M059J (cell line): ENCODE data around the gene RRP1. TPM values are rescaled to one million over a fixed set of nuclear protein-coding genes. Genes with fewer than 3 reads are reported as not detected.

Experiments
- DNase-seq: peaks from one replicate; pipeline ENCODE4 v3.0.0-alpha.2; 2012; ENCODE audit warnings: low read depth
- total RNA-seq: library from RNA; depleted of rRNA; stranded (reverse); fragments of >200 nt; shearing (Covaris generic); gene quantifications from 2 replicates; pipeline ENCODE4 v1.2.3, GENCODE V29; 2014

Gene RRP1
- total RNA-seq, 1 experiment from 2014 or later, result 34.6 TPM

GRCh38 chr21:43801006-43801783 is 11.8 kb downstream of the RRP1 start:
- no peak for DNase-seq

GRCh38 chr21:43802713-43803313 is 13.4 kb downstream of the RRP1 start:
- no peak for DNase-seq

GRCh38 chr21:43803558-43804300 is 14.4 kb downstream of the RRP1 start:
- no peak for DNase-seq

GRCh38 chr21:43805275-43805800 is 16.0 kb downstream of the RRP1 start:
- DNase-seq, result no peak

GRCh38 chr21:43806017-43806710 is 16.8 kb downstream of the RRP1 start:
- no peak for DNase-seq

- no peak for DNase-seq
Observed at GRCh38 chr21:43808367-43808766, 19.0 kb downstream of the RRP1 start.

- DNase-seq, result no peak
Observed at GRCh38 chr21:43808832-43809251, 19.5 kb downstream of the RRP1 start.

GRCh38 chr21:43809346-43809799 is 20.0 kb downstream of the RRP1 start:
- DNase-seq, result no peak

GRCh38 chr21:43809853-43810504 is 20.6 kb downstream of the RRP1 start:
- no peak for DNase-seq

GRCh38 chr21:43810505-43811261 is 21.3 kb downstream of the RRP1 start:
- DNase-seq, result peak; percentile 72

- no peak for DNase-seq
Observed at GRCh38 chr21:43811262-43812105, 22.1 kb downstream of the RRP1 start.

- DNase-seq, result peak; percentile 38
Observed at GRCh38 chr21:43812139-43812821, 22.9 kb downstream of the RRP1 start.

GRCh38 chr21:43812957-43813655 is 23.7 kb downstream of the RRP1 start:
- DNase-seq, result no peak

GRCh38 chr21:43813656-43813980 is 24.2 kb downstream of the RRP1 start:
- DNase-seq, result no peak

- peak; percentile 36 for DNase-seq
Observed at GRCh38 chr21:43814215-43815106, 25.1 kb downstream of the RRP1 start.

- DNase-seq, result no peak
Observed at GRCh38 chr21:43815107-43815613, 25.8 kb downstream of the RRP1 start.

GRCh38 chr21:43815991-43816390 is 26.6 kb downstream of the RRP1 start:
- no peak for DNase-seq
